Nephron (organoid): Measurements from ENCODE around the gene BCAS4.
A peak's percentile ranks its signal among the peaks of the same experiment; 100 is the strongest.

ENCODE experiments used
- H3K27ac Mint-ChIP-seq, 3 experiments: 2 replicates each; pipeline ENCODE4 v1.8.0; 2020; ENCODE audit warnings: mixed read lengths in 3 of 3, mild to moderate bottlenecking in 2 of 3, moderate library complexity in 1 of 3
- H3K27me3 Mint-ChIP-seq: 2 replicates; pipeline ENCODE4 v1.8.0; 2021; ENCODE audit warnings: low read depth, mild to moderate bottlenecking, moderate library complexity, mixed read lengths
- H3K36me3 Mint-ChIP-seq: 2 replicates; pipeline ENCODE4 v1.8.0; 2020; ENCODE audit warnings: low read depth, mixed read lengths
- H3K4me1 Mint-ChIP-seq: 2 replicates; pipeline ENCODE4 v1.8.0; 2020; ENCODE audit warnings: mixed read lengths
- H3K4me3 Mint-ChIP-seq, 3 experiments: 2 replicates each; pipeline ENCODE4 v1.8.0; 2020; ENCODE audit warnings: mild to moderate bottlenecking in 3 of 3, mixed read lengths in 3 of 3, moderate library complexity in 2 of 3
- H3K9me3 Mint-ChIP-seq: 2 replicates; pipeline ENCODE4 v1.8.0; 2020; ENCODE audit warnings: mixed read lengths
- CTCF ChIP-seq, 3 experiments: fragments of 200-600 bp; sonication (generic); IDR thresholded peaks; one replicate each; pipeline ENCODE4 v1.5.0; 2021; ENCODE audit warnings: antibody characterized with exemption in 3 of 3; ENCODE audit not compliant: unreplicated experiment in 3 of 3

The BCAS4 gene

DNA sequence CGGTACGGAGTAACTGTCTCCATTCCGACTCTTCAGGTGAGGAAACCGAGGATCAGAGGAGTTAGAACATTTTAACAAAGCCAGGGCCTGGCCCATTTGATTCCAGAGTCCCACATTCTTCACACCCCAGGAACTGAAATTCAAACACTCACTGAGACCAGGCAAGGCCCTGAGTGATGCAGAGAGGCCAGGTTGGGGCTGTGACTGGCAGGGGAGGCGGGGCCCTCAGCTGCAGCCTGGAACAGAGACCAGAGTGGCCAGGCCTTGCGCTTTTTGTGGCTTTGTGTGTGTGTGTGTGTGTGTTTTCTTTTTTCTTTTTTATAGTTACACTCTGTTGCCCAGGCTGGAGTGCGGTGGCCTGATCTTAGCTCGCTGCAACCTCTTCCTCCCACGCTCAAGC is 57.2 kb downstream of the BCAS4 start:
- Mint-ChIP-seq H3K9me3 (no peaks in the 10 kb centered on the region), H3K36me3 (no peaks in the 10 kb centered on the region), H3K27ac (no peak overlapping the region), H3K4me1 (peaks cover 19% of the 10 kb centered on the region), H3K27me3 (peaks cover 29% of the 10 kb centered on the region), H3K4me3 (no peak overlapping the region)
- TF ChIP-seq CTCF (IDR thresholded peaks at IDR 0.05; ENCODE audit: unreplicated experiment in 3 of 3), result no peak

DNA sequence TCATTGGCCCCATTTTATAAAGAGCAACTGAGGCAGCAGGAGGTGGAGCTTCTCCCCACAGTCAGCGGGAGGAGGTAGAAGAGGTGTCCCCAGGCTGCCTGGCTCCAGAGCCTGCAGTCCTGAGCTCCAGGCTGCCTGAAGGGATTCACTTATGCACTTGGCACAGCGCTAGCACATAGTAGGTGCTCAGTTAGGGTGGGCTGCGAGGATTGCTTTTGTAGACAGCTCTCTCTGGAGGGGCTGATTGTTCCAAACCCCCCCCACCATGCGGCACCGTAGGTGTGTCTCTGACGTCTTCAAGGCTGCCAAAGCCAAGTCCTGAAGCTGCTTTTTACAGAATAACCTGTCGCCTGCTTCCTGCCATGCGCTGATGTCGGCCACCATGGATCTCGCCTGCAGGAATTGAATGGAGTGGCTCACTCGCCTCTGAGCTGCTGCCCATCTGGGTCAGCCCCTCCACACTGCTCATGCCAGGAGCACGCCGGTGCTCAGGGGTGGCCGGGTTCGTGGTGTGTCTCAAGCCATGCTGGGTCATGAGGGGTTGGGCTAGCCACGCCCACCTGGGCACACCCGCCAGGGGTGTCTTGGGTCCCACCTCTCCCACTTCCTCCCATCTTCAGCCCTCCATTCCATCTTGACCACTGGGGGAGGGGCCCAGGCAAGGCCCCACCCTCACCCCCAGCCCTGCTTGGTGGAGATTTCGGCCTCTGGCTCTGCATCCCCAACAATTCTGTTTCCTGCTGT is 59.8 kb downstream of the BCAS4 start:
- Mint-ChIP-seq H3K4me3 (no peak overlapping the region), H3K27me3 (peaks cover 29% of the 10 kb centered on the region), H3K36me3 (no peaks in the 10 kb centered on the region), H3K9me3 (no peaks in the 10 kb centered on the region), H3K27ac (no peak overlapping the region), H3K4me1 (peaks cover under 1% of the 10 kb centered on the region)
- no peak for TF ChIP-seq CTCF (IDR thresholded peaks at IDR 0.05; ENCODE audit: unreplicated experiment in 3 of 3)

GRCh38 chr20:50855498-50856474 is 60.9 kb downstream of the BCAS4 start:
- no peaks in the 10 kb centered on the region for H3K36me3 Mint-ChIP-seq
- H3K4me1 Mint-ChIP-seq, result no peaks in the 10 kb centered on the region
- H3K27me3 Mint-ChIP-seq, result peaks cover 24% of the 10 kb centered on the region
- no peak overlapping the region for H3K4me3 Mint-ChIP-seq
- peak overlapping the region in 2 of 3 experiments; percentile 11 to 48 for H3K27ac Mint-ChIP-seq
- no peak for TF ChIP-seq CTCF (IDR thresholded peaks at IDR 0.05; ENCODE audit: unreplicated experiment in 3 of 3)
- H3K9me3 Mint-ChIP-seq, result no peaks in the 10 kb centered on the region

DNA sequence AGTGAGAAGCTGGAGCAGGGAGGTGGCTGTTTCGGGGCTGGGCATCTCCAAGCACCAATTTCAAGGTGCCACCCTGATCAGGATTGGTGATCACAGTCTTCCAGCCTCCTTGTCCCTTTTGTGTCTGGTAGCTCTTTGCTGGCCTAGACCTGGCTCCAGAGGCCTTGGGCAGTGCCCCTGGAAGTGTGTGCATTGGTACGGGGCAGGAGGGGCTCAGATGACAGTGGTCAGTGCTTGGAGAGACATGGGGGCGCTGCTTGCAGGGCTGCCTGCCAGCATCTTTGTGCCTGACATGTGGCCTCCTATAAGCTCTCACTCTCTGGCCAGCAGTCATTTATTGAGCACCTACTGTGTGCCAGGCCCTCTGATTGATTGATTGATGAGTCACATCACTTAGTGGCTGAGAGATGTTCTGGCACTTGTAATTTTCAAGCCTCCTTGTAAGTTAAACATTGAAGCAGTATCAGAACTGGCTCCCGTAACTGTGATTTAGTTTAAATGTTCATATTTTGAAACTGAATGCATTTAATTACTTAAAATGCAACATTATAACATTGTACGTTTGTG is 61.7 kb downstream of the BCAS4 start:
- peaks cover 24% of the 10 kb centered on the region for H3K27me3 Mint-ChIP-seq
- TF ChIP-seq CTCF (IDR thresholded peaks at IDR 0.05; ENCODE audit: unreplicated experiment in 3 of 3), result no peak
- H3K36me3 Mint-ChIP-seq, result no peaks in the 10 kb centered on the region
- no peak overlapping the region for H3K4me3 Mint-ChIP-seq
- H3K9me3 Mint-ChIP-seq, result no peaks in the 10 kb centered on the region
- H3K4me1 Mint-ChIP-seq, result no peaks in the 10 kb centered on the region
- H3K27ac Mint-ChIP-seq, result no peak overlapping the region

DNA sequence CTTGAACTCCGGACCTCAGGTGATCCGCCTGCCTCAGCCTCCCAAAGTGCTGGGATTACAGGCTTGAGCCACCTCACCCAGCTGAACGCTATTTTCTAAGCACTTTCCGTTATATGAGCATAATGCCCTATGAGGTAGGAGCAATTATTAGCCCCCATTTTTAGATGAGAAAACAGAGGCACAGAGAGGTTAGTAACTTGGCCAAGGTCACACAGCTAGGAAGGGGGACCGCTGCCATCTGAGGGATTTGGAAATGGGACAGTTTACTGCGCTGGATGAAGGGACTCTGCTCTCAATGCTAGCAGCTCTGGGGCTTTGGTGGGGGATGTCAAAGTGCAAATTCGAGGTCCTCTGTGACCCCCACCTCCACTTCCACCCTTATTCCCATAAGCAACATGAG is 62.5 kb downstream of the BCAS4 start:
- Mint-ChIP-seq H3K36me3 (no peaks in the 10 kb centered on the region), H3K4me1 (no peaks in the 10 kb centered on the region), H3K27me3 (peaks cover 23% of the 10 kb centered on the region)

More for the DNA sequence above, 62.5 kb downstream of the BCAS4 start:
- Mint-ChIP-seq H3K27ac (no peak overlapping the region), H3K4me3 (no peak overlapping the region), H3K9me3 (no peaks in the 10 kb centered on the region)
- no peak for TF ChIP-seq CTCF (IDR thresholded peaks at IDR 0.05; ENCODE audit: unreplicated experiment in 3 of 3)
